K562 (cell line): Measurements from ENCODE around the gene CAPRIN2. TPM values are rescaled to one million over a fixed set of nuclear protein-coding genes. Genes with fewer than 3 reads are reported as not detected.

Experiments used
- ARID3A ChIP-seq: IDR thresholded peaks from 2 replicates; pipeline ENCODE4 v1.6.1; 2012; ENCODE audit warnings: low read depth, low read length, improper control_type of control experiment, borderline replicate concordance
- ATF7 ChIP-seq: fragments of 450-650 bp; IDR thresholded peaks from 2 replicates; pipeline ENCODE4 v1.7.1; 2014; ENCODE audit warnings: mild to moderate bottlenecking, moderate library complexity
- CLOCK ChIP-seq: fragments of 250-450 bp; sonication (Bioruptor Pico); IDR thresholded peaks from 2 replicates; pipeline ENCODE4 v1.4.0; 2020; ENCODE audit warnings: mild to moderate bottlenecking, moderate library complexity, borderline replicate concordance
- JUN ChIP-seq, 2 experiments: sonication (generic) in 1 of 2; formaldehyde crosslinking in 1 of 2; IDR thresholded peaks; 2 replicates each; pipeline versions ENCODE4 v1.6.1 to v1.8.0; 2012 to 2022; ENCODE audit warnings: borderline replicate concordance in 2 of 2, mild to moderate bottlenecking in 2 of 2, improper control_type of control experiment in 1 of 2, low read depth in 1 of 2, low read length in 1 of 2, missing genetic modification reagents in 1 of 2
- PKNOX1 ChIP-seq: fragments of 450-650 bp; IDR thresholded peaks from 2 replicates; pipeline ENCODE4 v1.6.1; 2016
- PRDM10 ChIP-seq: fragments of 450-650 bp; IDR thresholded peaks from 2 replicates; pipeline ENCODE4 v1.6.1; 2018; ENCODE audit not compliant: partially characterized antibody
- RBFOX2 ChIP-seq: fragments of 200-400 bp; formaldehyde crosslinking; IDR thresholded peaks from 2 replicates; pipeline ENCODE4 v1.6.1; 2017; ENCODE audit warnings: low read depth, mild to moderate bottlenecking, low read length, moderate library complexity
- RBM25 ChIP-seq: fragments of 200-400 bp; formaldehyde crosslinking; IDR thresholded peaks from 2 replicates; pipeline ENCODE4 v1.6.1; 2018; ENCODE audit warnings: low read length, low read depth, moderate library complexity; ENCODE audit not compliant: severe bottlenecking
- TAF15 ChIP-seq: fragments of 200-400 bp; formaldehyde crosslinking; IDR thresholded peaks from 2 replicates; pipeline ENCODE4 v1.6.1; 2017; ENCODE audit warnings: mild to moderate bottlenecking, low read depth, low read length, moderate library complexity
- ZNF263 ChIP-seq: sonication (generic); formaldehyde crosslinking; IDR thresholded peaks from 2 replicates; pipeline ENCODE4 v1.8.0; 2022; ENCODE audit warnings: mild to moderate bottlenecking, missing genetic modification reagents, borderline replicate concordance
- polyA plus RNA-seq, 8 experiments: library from polyadenylated mRNA; depleted of rRNA in 4 of 8; stranded (reverse) in 5 of 8; unstranded in 3 of 8; fragments of >200 nt; fragmentation: Nextera tagmentation in 2 of 8; fragmentation: Illumina TruSeq in 1 of 8; extraction: Ambion mirVana in 2 of 8; extraction: Trizol in 1 of 8; gene quantifications; 2 replicates each; pipeline versions ENCODE4 v1.2.1 to v1.2.3, GENCODE V29; 2011 to 2014; ENCODE audit warnings: inconsistent platforms in 1 of 8, missing spikeins in 1 of 8
- total RNA-seq, 7 experiments: library from RNA; depleted of rRNA in 6 of 7; stranded (reverse); fragments of >200 nt in 6 of 7; fragmentation: Illumina TruSeq in 2 of 7; extraction: Trizol in 2 of 7; gene quantifications; 2 replicates each; pipeline versions ENCODE4 v1.2.1 to v1.2.3, GENCODE V29; 2011 to 2021; ENCODE audit warnings: low replicate concordance in 1 of 7
- TF ChIP-seq, protein P1 (sequence below): fragments of 450-650 bp; IDR thresholded peaks from 2 replicates; pipeline ENCODE4 v1.6.1; 2016; ENCODE audit warnings: missing biosample characterization, missing genetic modification characterization
- TF ChIP-seq, protein P2 (sequence below): fragments of 250-450 bp; sonication (Bioruptor Pico); IDR thresholded peaks from 2 replicates; pipeline ENCODE4 v1.4.0; 2020; ENCODE audit warnings: mild to moderate bottlenecking

Gene CAPRIN2
- total and polyA plus RNA-seq, 9 of the 15 experiments (the other 6 are each of a cell fraction or from before 2014, with no cell fraction given), result 2.3 to 14.5 (median 8.9) TPM

GRCh38 chr12:30796313-30796780 is 41.6 kb upstream of the CAPRIN2 start (continued):
- TF ChIP-seq, protein P1, sequence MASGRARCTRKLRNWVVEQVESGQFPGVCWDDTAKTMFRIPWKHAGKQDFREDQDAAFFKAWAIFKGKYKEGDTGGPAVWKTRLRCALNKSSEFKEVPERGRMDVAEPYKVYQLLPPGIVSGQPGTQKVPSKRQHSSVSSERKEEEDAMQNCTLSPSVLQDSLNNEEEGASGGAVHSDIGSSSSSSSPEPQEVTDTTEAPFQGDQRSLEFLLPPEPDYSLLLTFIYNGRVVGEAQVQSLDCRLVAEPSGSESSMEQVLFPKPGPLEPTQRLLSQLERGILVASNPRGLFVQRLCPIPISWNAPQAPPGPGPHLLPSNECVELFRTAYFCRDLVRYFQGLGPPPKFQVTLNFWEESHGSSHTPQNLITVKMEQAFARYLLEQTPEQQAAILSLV (tag), result no peak
- TF ChIP-seq RBFOX2, result peak; percentile 4; the same call in 1 of the 2 replicates
- TF ChIP-seq ATF7, result no peak
- TF ChIP-seq RBM25, result no peak
- TF ChIP-seq, protein P2, sequence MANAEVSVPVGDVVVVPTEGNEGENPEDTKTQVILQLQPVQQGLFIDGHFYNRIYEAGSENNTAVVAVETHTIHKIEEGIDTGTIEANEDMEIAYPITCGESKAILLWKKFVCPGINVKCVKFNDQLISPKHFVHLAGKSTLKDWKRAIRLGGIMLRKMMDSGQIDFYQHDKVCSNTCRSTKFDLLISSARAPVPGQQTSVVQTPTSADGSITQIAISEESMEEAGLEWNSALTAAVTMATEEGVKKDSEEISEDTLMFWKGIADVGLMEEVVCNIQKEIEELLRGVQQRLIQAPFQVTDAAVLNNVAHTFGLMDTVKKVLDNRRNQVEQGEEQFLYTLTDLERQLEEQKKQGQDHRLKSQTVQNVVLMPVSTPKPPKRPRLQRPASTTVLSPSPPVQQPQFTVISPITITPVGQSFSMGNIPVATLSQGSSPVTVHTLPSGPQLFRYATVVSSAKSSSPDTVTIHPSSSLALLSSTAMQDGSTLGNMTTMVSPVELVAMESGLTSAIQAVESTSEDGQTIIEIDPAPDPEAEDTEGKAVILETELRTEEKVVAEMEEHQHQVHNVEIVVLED, result no peak
- TF ChIP-seq CLOCK (CRISPR knock-in tag), result no peak
- no peak for TF ChIP-seq JUN (IDR thresholded peaks at IDR 0.05; ENCODE audit: borderline replicate concordance, low read depth, low read length)
- TF ChIP-seq JUN (CRISPR knock-in tag; IDR thresholded peaks at IDR 0.05; ENCODE audit: borderline replicate concordance), result no peak
- TF ChIP-seq PKNOX1, result no peak
- no peak for TF ChIP-seq ARID3A
- no peak for TF ChIP-seq PRDM10
- TF ChIP-seq TAF15, result no peak
- no peak for TF ChIP-seq ZNF263 (CRISPR knock-in tag)
